Measurements from ENCODE around the gene UMODL1. TPM values are rescaled to one million over a fixed set of nuclear protein-coding genes. Genes with fewer than 3 reads are reported as not detected.

UMODL1 gene
- polyA plus RNA-seq, 4 donors = 0.05 to 0.27 (median 0.09) TPM; not detected in 1

DNA sequence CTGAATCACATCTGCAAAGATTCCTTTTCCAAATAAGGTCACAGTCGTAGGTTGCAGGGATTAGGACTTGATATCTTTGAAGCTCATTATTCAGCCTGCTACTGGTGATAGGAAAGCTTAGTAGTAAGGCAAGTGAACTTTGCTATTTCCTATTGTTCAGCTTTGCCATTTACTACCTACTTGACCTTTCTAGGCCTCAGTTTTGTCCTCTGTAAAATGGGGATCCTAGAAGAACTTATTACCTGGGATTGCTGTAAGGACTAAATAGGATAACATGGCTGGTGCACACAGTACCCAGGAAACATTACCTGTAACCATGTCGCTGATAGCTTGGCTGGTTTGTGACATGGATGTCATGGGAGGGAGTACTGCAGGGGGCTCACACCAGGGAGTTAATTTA is 24.5 kb downstream of the UMODL1 start:
- no peak for DNase-seq (ENCODE audit: low read depth in 4 of 4, low spot score in 2 of 4)

DNA sequence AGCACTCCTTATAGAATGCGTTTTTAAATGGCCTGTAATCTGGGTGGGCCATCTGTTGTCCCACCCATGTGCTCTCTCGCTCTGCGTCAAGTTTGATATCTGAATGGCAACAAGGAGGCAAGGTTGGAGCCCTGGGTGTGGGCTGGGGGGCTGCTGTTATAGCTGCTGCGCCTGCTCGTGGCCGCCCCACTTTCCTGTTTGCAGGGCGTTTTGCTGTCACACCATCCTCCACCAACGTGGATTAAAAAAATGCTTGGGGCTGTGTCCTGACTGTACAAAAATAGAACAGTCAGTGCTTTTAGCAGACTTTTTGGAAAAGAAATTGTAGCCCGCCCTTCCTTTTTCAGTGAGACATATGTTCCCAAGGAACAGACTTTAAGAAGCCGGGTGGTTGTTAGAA is 25.4 kb downstream of the UMODL1 start:
- DNase-seq (ENCODE audit: low read depth in 4 of 4, low spot score in 2 of 4) = no peak

DNA sequence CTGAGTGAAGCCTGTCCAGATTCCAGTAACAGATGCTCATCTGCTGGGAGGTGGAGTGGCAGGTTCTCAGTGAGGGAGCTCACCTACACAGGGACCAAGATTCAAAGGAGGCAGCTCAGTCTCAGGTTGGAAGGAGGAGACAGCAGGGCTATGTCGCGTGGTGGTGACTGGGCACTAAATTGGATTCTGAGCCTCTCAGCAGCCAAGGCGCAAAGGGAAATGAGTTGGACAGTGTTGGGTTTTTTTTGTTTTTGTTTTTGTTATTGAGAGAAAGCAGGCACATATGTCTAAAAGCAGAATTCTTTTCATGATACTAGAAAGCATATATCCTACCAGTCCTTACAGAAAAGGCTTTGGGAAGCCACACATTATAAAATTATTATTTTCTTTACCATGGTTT is 26.2 kb downstream of the UMODL1 start:
- DNase-seq (ENCODE audit: low read depth in 4 of 4, low spot score in 2 of 4) = no peak

DNA sequence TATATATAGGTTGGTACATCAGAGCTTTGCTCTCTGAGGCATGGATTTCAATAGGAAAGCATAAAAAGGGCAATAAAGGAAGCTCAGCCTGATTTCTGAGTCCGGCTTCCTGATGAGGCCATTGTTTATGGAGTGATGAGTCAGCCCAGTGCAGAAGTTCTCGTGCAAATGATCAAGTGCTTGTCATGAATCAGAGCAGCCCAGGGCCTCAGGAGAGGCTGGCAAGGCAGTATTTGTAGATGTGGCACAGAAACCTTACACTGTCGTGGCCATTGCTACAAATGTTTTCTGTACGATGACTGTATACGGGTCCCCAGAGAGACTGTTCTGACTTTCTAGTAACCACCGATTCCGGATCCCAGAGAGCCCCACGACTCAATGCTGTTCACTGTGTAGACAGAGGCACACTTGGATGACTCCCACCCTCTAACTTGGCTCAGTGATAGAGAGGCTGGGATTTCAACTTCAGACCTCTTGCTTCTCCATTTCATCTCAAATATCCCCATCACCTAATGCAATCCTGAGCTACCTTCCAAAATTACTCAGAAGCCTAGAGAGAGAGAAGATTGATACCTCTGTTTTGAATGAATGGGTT is 26.8 kb downstream of the UMODL1 start:
- DNase-seq (ENCODE audit: low read depth in 4 of 4, low spot score in 2 of 4) = no peak

DNA sequence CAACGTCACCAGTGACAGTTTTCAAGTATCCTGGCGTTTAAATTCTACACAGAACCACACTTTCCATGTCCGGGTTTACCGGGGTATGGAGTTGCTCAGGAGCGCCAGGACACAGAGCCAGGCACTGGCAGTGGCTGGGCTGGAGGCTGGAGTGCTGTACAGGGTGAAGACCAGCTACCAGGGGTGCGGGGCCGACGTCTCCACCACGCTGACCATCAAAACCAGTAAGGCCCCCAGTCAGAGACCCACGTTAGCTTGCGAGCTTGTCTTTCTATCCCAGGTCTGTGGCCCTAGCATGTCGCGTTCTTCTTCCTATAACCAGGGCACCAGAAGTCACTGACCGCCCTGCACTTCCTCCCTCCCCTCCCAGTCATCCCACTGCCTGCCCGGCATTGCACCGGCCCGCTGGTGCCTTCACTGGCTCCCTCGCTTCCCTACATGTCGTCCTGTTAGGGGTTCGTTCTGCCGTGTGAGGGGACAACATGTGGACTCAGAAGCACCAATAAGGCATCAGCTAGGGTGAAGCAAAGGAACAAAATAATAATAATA is 27.9 kb downstream of the UMODL1 start:
- no peak for DNase-seq (ENCODE audit: low read depth in 4 of 4, low spot score in 2 of 4)

GRCh38 chr21:42101246-42101645 is 30.1 kb downstream of the UMODL1 start:
- DNase-seq (ENCODE audit: low read depth in 4 of 4, low spot score in 2 of 4) = no peak

GRCh38 chr21:42102076-42102475 is 31.0 kb downstream of the UMODL1 start:
- DNase-seq (ENCODE audit: low read depth in 4 of 4, low spot score in 2 of 4) = no peak

- DNase-seq (ENCODE audit: low read depth in 4 of 4, low spot score in 2 of 4) = no peak
These were observed 31.4 kb downstream of the UMODL1 start for GRCh38 chr21:42102526-42102925.

DNA sequence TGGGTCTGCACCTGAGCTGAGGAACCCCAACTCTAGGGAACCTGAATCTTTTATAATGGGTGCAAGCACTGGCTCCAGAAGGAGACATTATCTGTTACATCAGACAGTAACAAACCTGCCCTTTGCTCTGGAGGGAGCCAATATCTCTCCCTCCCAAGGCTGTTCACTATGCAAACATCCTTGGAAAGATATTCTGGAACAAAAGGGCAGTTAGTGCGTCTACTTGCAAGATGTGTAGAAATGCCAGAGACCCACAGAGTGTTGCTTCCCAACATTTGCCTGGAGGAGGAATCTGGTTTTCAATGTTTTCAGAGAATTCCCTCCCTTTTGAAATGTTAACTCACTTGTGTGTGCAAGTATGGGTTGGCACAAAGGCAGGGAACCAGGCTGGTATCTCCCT is 31.9 kb downstream of the UMODL1 start:
- no peak for DNase-seq (ENCODE audit: low read depth in 4 of 4, low spot score in 2 of 4)

GRCh38 chr21:42103843-42104242 is 32.7 kb downstream of the UMODL1 start:
- DNase-seq (ENCODE audit: low read depth in 4 of 4, low spot score in 2 of 4) = no peak

DNA sequence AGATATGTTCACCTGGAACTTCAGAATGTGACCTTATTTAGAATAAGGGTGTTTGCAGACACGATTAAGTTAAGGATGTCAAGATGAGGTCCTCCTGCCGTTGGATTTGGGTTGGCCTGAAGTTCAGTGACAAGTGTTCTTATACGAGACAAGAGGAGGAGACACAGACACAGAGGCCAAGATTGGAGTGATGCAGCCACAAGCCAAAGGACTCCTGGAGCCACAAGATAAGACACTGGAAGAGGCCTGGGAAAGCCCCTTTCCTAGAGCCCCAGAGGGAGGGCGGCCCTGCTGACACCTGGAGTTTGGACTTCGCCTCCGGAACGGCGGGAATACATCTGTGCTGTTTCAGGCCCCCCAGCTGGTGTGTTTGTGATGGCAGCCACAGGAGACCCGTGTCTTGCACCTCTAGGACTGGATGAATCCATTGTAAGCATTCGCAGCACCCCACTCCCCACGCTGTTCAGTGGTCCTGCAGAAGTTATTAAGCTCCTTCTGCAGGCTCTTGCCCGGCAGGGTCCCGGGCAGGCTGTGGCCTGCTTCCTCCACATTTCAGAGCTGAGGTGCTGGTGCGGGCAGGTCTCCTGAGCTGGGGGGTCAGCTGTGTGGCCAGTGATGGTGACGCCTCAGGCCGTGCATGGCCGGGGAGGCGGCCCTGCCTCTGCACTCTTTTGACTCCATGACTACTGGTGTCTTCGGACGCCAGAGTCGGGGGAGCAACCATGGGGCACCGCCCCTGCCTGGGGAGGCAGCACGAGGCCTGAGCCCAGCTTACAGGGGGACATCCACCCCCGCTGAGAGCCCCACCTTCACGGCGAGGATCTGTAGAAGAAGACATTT is 34.6 kb downstream of the UMODL1 start:
- no peak for DNase-seq (ENCODE audit: low read depth in 4 of 4, low spot score in 2 of 4)

DNA sequence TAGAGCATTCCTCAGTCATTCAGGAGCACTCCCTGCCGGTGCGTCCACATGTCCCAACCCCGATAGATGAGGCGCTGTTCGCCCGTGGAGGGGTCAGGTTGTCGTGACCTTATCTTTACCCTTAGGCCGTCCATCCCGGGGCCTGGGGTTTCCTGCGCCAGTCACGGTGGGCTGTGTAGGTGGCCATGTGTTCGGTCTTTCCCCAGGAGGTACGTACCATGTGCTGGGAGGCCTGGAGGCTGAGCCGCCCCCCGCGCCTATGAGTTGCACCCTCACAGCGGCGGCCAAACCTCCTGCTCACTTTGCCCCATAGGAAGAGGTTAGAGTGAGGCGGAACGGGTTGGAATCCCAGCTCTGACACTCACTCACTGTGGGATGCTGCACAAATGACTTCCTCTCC is 35.3 kb downstream of the UMODL1 start:
- DNase-seq (ENCODE audit: low read depth in 4 of 4, low spot score in 2 of 4) = no peak

DNA sequence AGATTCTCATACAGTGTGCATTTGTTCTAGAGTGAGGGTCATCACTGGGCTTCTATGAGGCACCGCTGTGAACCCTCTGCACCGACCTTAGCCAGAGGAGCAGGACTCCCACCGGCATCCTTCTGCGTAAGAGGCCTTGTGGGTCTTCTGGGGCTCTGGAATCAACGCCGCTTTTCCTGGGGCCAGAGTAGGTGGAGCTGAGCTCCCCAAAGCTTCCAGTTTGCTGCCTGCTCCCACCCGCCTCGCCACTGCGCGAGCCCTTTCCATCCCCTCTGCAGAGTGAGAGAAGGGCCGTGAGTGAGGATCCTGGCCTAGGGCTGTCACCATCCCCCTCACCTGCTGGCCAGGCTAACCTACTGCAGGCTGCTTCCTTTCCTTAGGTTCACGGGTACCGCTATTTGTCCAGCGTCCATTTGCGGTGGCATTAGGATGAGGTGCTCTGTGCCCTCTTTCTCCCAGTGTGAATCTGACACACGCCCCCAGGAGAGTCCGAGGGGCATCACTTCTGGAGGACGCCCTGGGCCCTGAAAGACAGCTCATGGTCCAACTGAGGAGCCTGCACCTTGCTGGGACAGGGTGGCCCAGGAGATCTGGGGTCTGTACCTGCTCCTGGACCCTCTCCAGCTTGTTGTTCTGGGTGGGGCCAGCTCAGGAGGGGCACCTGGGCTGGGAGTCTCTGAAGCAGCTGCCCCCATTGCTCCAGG is 36.2 kb downstream of the UMODL1 start:
- DNase-seq (ENCODE audit: low read depth in 4 of 4, low spot score in 2 of 4) = no peak

DNA sequence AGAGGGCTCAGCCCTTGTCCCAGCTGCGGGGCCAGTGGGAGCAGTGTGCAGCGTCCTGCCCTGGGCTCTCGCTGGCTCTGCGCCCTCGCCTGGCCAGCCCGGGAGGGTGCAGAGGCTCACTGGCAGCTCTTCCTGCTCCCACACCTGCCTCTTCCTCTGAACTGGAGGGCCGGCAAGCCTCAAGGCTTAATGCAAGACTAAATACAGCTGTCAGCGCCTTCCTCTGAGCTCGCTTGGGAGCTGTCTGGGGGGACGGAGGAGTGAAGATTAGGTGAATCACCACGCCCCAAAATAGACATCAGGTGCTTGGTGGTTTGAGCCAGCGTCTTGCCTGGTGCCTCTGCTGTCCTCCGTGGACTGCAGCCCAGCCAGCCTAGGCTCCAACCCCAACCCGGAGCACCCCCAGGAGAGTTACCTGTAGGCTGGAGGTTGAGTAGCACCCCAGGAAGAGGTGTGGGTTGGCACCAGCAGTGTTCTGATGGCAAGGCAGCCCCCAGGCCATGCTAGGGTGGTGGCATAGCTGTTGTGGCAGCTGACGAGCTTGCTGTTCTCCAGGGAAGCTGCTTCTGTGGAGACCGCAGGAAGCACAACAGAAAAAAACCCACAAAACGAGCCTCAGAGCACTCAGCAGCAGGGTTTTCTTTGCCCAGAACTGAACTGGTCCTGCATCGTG is 36.9 kb downstream of the UMODL1 start:
- peak in 1 of 4 donors; percentile 52 for DNase-seq (ENCODE audit: low read depth in 4 of 4, low spot score in 2 of 4)

DNA sequence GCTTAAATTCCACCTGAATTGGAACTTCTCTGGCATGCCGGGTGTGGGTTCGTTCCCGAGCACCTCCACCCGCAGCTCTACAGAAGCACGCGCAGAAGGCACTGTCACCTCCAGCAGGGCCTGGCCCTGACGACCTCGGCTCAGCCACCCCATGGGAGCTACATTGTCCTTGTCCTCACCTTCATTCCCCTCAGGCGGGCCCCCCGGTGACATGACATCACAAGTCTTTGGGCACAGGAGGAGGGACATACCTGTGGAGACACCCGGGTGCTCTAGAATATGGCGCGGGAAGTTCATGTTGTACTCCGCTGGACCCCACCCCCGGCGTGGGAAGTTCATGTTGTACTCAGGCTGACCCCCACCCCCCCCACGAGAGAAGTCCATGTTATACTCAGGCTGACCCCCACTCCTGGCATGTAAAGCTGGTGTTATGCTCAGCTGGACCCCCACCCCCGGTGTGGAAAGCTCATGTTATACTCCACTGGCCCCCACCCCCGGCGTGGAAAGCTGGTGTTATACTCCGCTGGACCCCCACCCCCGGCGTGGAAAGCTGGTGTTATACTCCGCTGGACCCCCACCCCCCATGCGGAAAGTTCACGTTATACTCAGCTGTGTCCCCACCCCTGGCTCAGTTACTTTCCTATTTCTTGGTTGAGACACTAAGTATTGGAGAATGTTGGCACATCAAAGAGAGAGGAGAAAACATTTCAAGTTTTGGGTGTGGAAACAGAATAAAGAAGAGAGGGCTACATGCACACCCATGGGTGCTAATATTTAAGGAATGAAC is 37.6 kb downstream of the UMODL1 start:
- DNase-seq (ENCODE audit: low read depth in 4 of 4, low spot score in 2 of 4) = no peak

GRCh38 chr21:42109473-42109872 is 38.4 kb downstream of the UMODL1 start:
- no peak for DNase-seq (ENCODE audit: low read depth in 4 of 4, low spot score in 2 of 4)

DNA sequence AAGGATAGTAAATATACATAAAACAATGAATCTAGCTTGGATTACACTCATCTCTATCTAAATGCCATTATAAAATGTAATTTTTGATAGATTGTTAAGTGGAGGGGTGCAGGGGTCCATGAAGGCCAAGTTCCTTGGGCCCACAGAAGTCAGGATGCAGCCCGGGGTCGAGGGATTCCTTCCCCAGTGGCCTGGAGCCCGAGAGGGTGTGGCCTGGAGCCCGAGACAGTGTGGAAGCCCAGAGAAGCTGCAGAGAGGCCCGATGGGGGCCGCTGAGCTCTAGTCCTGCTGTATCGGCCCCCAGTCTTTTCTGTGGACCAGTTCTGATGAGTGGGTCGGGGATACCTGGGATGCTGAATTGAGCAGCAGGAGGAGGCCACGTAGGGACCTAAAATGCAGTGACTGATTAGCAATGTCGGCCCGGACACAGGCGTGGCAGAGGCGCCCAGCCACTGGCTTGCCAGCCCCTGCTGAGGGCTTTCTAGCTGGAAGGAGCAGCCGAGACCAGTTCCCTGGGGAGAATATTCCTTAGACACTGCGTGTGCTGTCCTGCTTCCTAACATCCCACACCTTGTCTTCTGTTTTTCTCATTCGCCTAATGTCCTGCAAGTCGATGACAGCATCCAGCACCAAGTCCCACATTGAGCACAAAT is 38.9 kb downstream of the UMODL1 start:
- no peak for DNase-seq (ENCODE audit: low read depth in 4 of 4, low spot score in 2 of 4)

GRCh38 chr21:42110691-42111469 is 39.8 kb downstream of the UMODL1 start:
- DNase-seq (ENCODE audit: low read depth in 4 of 4, low spot score in 2 of 4) = no peak

GRCh38 chr21:42111470-42111743 is 40.3 kb downstream of the UMODL1 start:
- DNase-seq (ENCODE audit: low read depth in 4 of 4, low spot score in 2 of 4) = no peak
